ENCODE data around the gene ZCCHC7.

ZCCHC7 gene

GRCh38 chr9:37405350-37405749, 285.0 kb downstream of the ZCCHC7 start:
- no peak for DNase-seq (ENCODE audit: low spot score)

GRCh38 chr9:37405764-37406380, 285.5 kb downstream of the ZCCHC7 start:
- no peak for DNase-seq (ENCODE audit: low spot score)

- no peak for DNase-seq (ENCODE audit: low spot score)
Measured at GRCh38 chr9:37406603-37407401, 286.4 kb downstream of the ZCCHC7 start.

GRCh38 chr9:37407468-37407867, 287.1 kb downstream of the ZCCHC7 start:
- no peak for DNase-seq (ENCODE audit: low spot score)

All from CD4-positive, alpha-beta T cell treated with Interleukin-15 for 4 hours (primary cell).